GM21526 (cell line): ENCODE results near the gene DUSP8.
"Not testable (repeated sequence)": the region's sequence is repeated elsewhere in the genome, so short reads cannot be mapped to it uniquely, and the experiment has no call there.

Source experiments
- ATAC-seq: cut with Tn5 transposase; IDR thresholded peaks from one replicate; pipeline ENCODE4 v1.9.1; 2021; ENCODE audit warnings: moderate library complexity; ENCODE audit not compliant: unreplicated experiment, low FRiP score

DUSP8 gene

GRCh38 chr11:1589191-1589963, 17.3 kb upstream of the DUSP8 start:
- not testable (repeated sequence) for ATAC-seq

GRCh38 chr11:1586699-1587098, 14.6 kb upstream of the DUSP8 start:
- ATAC-seq: no peak

GRCh38 chr11:1584661-1585370, 12.7 kb upstream of the DUSP8 start, which contains the start of gene KRTAP5-1:
TSS of gene KRTAP5-1 (minus strand) at chr11:1585283. CDS start at chr11:1585249, 34 bp downstream.
- not testable (repeated sequence) for ATAC-seq

- not testable (repeated sequence) for ATAC-seq
Observed at GRCh38 chr11:1582909-1583308, 10.8 kb upstream of the DUSP8 start.

GRCh38 chr11:1581976-1582375, 9.9 kb upstream of the DUSP8 start:
- ATAC-seq: no peak

GRCh38 chr11:1576825-1577224, 4.8 kb upstream of the DUSP8 start:
- ATAC-seq: no peak

- not testable (repeated sequence) for ATAC-seq
Observed at GRCh38 chr11:1575756-1576155, 3.7 kb upstream of the DUSP8 start.

- no peak for ATAC-seq
Observed at GRCh38 chr11:1574933-1575242, 2.8 kb upstream of the DUSP8 start.

- no peak for ATAC-seq
Observed at GRCh38 chr11:1574238-1574932, 2.3 kb upstream of the DUSP8 start.

GRCh38 chr11:1573903-1574237, 1.8 kb upstream of the DUSP8 start:
- no peak for ATAC-seq

- no peak for ATAC-seq
Observed at GRCh38 chr11:1573077-1573902, 1.2 kb upstream of the DUSP8 start.

- no peak for ATAC-seq
Observed at GRCh38 chr11:1571760-1572196, 293 bp downstream of the DUSP8 start.

- no peak for ATAC-seq
Observed at GRCh38 chr11:1570896-1571759, 943 bp downstream of the DUSP8 start.

- no peak for ATAC-seq
Observed at GRCh38 chr11:1570531-1570895, 1.6 kb downstream of the DUSP8 start.

- no peak for ATAC-seq
Observed at GRCh38 chr11:1570001-1570453, 2.0 kb downstream of the DUSP8 start.

- ATAC-seq: no peak
Observed at GRCh38 chr11:1569251-1569780, 2.8 kb downstream of the DUSP8 start.

- ATAC-seq: no peak
Observed at GRCh38 chr11:1568441-1568911, 3.6 kb downstream of the DUSP8 start.

- no peak for ATAC-seq
Observed at GRCh38 chr11:1567721-1568100, 4.4 kb downstream of the DUSP8 start.

GRCh38 chr11:1567052-1567720, 4.9 kb downstream of the DUSP8 start:
- no peak for ATAC-seq
